ENCODE data around the gene SLC9C2.
"Not testable (repeated sequence)": the region's sequence is repeated elsewhere in the genome, so short reads cannot be mapped to it uniquely, and the experiment has no call there.

Gene SLC9C2

GRCh38 chr1:173573596-173573995, 29.3 kb downstream of the SLC9C2 start:
- no peak for DNase-seq

- DNase-seq = no peak
These were observed 30.5 kb downstream of the SLC9C2 start for GRCh38 chr1:173572201-173572873.

- no peak for DNase-seq
These were observed 32.4 kb downstream of the SLC9C2 start for GRCh38 chr1:173570370-173571007.

- DNase-seq = no peak
These were observed 34.4 kb downstream of the SLC9C2 start for GRCh38 chr1:173568483-173568882.

GRCh38 chr1:173563846-173564245, 39.0 kb downstream of the SLC9C2 start:
- not testable (repeated sequence) for DNase-seq

- DNase-seq = no peak
These were observed 40.1 kb downstream of the SLC9C2 start for GRCh38 chr1:173562813-173563212.

GRCh38 chr1:173561263-173561662, 41.6 kb downstream of the SLC9C2 start:
- no peak for DNase-seq

GRCh38 chr1:173560285-173560880, 42.5 kb downstream of the SLC9C2 start:
- no peak for DNase-seq

- DNase-seq = no peak
These were observed 47.1 kb downstream of the SLC9C2 start for GRCh38 chr1:173555651-173556305.

GRCh38 chr1:173554541-173555250, 48.2 kb downstream of the SLC9C2 start:
- DNase-seq = no peak

GRCh38 chr1:173554089-173554488, 48.8 kb downstream of the SLC9C2 start:
- no peak for DNase-seq

GRCh38 chr1:173553312-173553711, 49.6 kb downstream of the SLC9C2 start:
- no peak for DNase-seq

GRCh38 chr1:173551699-173552098, 51.2 kb downstream of the SLC9C2 start:
- DNase-seq = no peak

GRCh38 chr1:173549813-173550212, 53.1 kb downstream of the SLC9C2 start:
- DNase-seq = no peak

- DNase-seq = no peak
These were observed 57.2 kb downstream of the SLC9C2 start for GRCh38 chr1:173545688-173546087.

GRCh38 chr1:173536223-173536622, 66.6 kb downstream of the SLC9C2 start:
- DNase-seq = no peak

GRCh38 chr1:173532237-173532636, 70.6 kb downstream of the SLC9C2 start:
- DNase-seq = no peak

GRCh38 chr1:173530795-173531693, 71.8 kb downstream of the SLC9C2 start:
- no peak for DNase-seq

- DNase-seq = no peak
These were observed 73.8 kb downstream of the SLC9C2 start for GRCh38 chr1:173529106-173529505.

- DNase-seq = no peak
These were observed 75.6 kb downstream of the SLC9C2 start for GRCh38 chr1:173527151-173527826.

GRCh38 chr1:173525926-173526325, 76.9 kb downstream of the SLC9C2 start:
- no peak for DNase-seq
